IMR-90 (cell line): ENCODE measurements around the gene SLC25A19. TPM values are rescaled to one million over a fixed set of nuclear protein-coding genes. Genes with fewer than 3 reads are reported as not detected.

Source experiments
- ATAC-seq: fragments of 200-7000 bp; cut with Tn5 transposase; 2 replicates; pipeline ENCODE4 v1.9.1; 2020; ENCODE audit warnings: low read depth, mild to moderate bottlenecking, moderate library complexity
- BruUV-seq: library from RNA; stranded (reverse); fragments of 400-500 nt; replicated peaks from 2 replicates; lab custom pipeline; 2021; lab: Mats Ljungman, UMichigan
- CTCF ChIA-PET: fragments of 300-600 bp; formaldehyde crosslinking; extraction: SDS; loops from one replicate; lab custom pipeline; 2021; ENCODE audit warnings: antibody characterized with exemption; lab: Yijun Ruan, JAX
- POLR2A ChIA-PET: fragments of 300-600 bp; sonication (Branson Sonifier 250); formaldehyde crosslinking; loops from one replicate; lab custom pipeline; 2022; ENCODE audit warnings: antibody characterized with exemption; ENCODE audit not compliant: unreplicated experiment; lab: Charles Lee
- DNase-seq: peaks from one replicate; pipeline ENCODE4 v3.0.0; 2013
- H2AFZ ChIP-seq: replicated peaks from 2 replicates; pipeline ENCODE3; 2013; ENCODE audit warnings: low read length, mild to moderate bottlenecking; ENCODE audit not compliant: poor library complexity
- H2AK5ac ChIP-seq: 2 replicates; pipeline ENCODE4 v1.6.1; 2013; ENCODE audit warnings: low read depth, low read length, inconsistent platforms
- H2AK9ac ChIP-seq: replicated peaks from 2 replicates; pipeline ENCODE3; 2013; ENCODE audit warnings: mild to moderate bottlenecking, low read depth, low read length, moderate library complexity; ENCODE audit not compliant: poor library complexity
- H2BK120ac ChIP-seq: 2 replicates; pipeline ENCODE4 v1.6.1; 2013; ENCODE audit warnings: low read depth, low read length, inconsistent platforms
- H2BK15ac ChIP-seq: 3 replicates; pipeline ENCODE4 v1.6.1; 2013; ENCODE audit warnings: low read depth, low read length, inconsistent platforms
- H2BK20ac ChIP-seq: 2 replicates; pipeline ENCODE4 v1.6.1; 2013; ENCODE audit warnings: low read depth, mild to moderate bottlenecking, inconsistent platforms, low read length, moderate library complexity
- H2BK5ac ChIP-seq: 2 replicates; pipeline ENCODE4 v1.6.1; 2013; ENCODE audit warnings: mild to moderate bottlenecking, low read depth, low read length, inconsistent platforms; ENCODE audit not compliant: poor library complexity, severe bottlenecking
- H3K14ac ChIP-seq: replicated peaks from 2 replicates; pipeline ENCODE4 v1.6.1; 2013; ENCODE audit warnings: low read depth, low read length, inconsistent platforms
- H3K18ac ChIP-seq: 2 replicates; pipeline ENCODE4 v1.6.1; 2013; ENCODE audit warnings: low read depth, low read length, control low read depth
- H3K23ac ChIP-seq: 2 replicates; pipeline ENCODE4 v1.6.1; 2013; ENCODE audit warnings: low read depth, low read length, inconsistent platforms
- H3K27ac ChIP-seq: 2 replicates; pipeline ENCODE4 v1.5.1; 2013; ENCODE audit warnings: mild to moderate bottlenecking, control low read depth, low read length; ENCODE audit not compliant: insufficient read depth
- H3K27me3 ChIP-seq: 2 replicates; pipeline ENCODE4 v1.6.1; 2013; ENCODE audit warnings: low read length; ENCODE audit not compliant: control insufficient read depth, insufficient read depth
- H3K36me3 ChIP-seq: 2 replicates; pipeline ENCODE4 v1.6.1; 2013; ENCODE audit warnings: low read length, mixed read lengths; ENCODE audit not compliant: control insufficient read depth, insufficient read depth
- H3K4ac ChIP-seq: 2 replicates; pipeline ENCODE4 v1.6.1; 2013; ENCODE audit warnings: low read depth, low read length, inconsistent platforms
- H3K4me1 ChIP-seq: 2 replicates; pipeline ENCODE4 v1.6.1; 2013; ENCODE audit warnings: low read length, mixed read lengths; ENCODE audit not compliant: control insufficient read depth, insufficient read depth
- H3K4me2 ChIP-seq: 2 replicates; pipeline ENCODE4 v1.6.1; 2013; ENCODE audit warnings: low read depth, mild to moderate bottlenecking, control low read depth, low read length, moderate library complexity
- H3K4me3 ChIP-seq: 2 replicates; pipeline ENCODE4 v1.5.1; 2013; ENCODE audit warnings: low read depth, mild to moderate bottlenecking, control low read depth, low read length, moderate library complexity; ENCODE audit not compliant: insufficient read depth
- H3K56ac ChIP-seq: 2 replicates; pipeline ENCODE4 v1.6.1; 2013; ENCODE audit warnings: low read length, inconsistent platforms; ENCODE audit not compliant: insufficient read depth; ENCODE audit errors: extremely low read depth
- H3K79me1 ChIP-seq, 2 experiments: 2 replicates each; pipeline ENCODE4 v1.6.1; 2013; ENCODE audit warnings: low read length in 2 of 2, inconsistent platforms in 1 of 2, low read depth in 1 of 2
- H3K9ac ChIP-seq: 2 replicates; pipeline ENCODE4 v1.6.1; 2013; ENCODE audit warnings: low read depth, low read length, control low read depth
- H3K9me1 ChIP-seq: 2 replicates; pipeline ENCODE4 v1.6.1; 2013; ENCODE audit warnings: low read length, inconsistent platforms; ENCODE audit not compliant: insufficient read depth
- H3K9me3 ChIP-seq: 2 replicates; pipeline ENCODE4 v1.6.1; 2013; ENCODE audit warnings: low read length; ENCODE audit not compliant: control insufficient read depth, insufficient read depth
- H4K20me1 ChIP-seq: 2 replicates; pipeline ENCODE4 v1.6.1; 2013; ENCODE audit warnings: low read length, inconsistent platforms; ENCODE audit not compliant: insufficient read depth
- H4K5ac ChIP-seq: 2 replicates; pipeline ENCODE4 v1.6.1; 2013; ENCODE audit warnings: mild to moderate bottlenecking, low read depth, low read length, control low read depth
- H4K8ac ChIP-seq, 2 experiments: 2 replicates each; pipeline ENCODE4 v1.6.1; 2013; ENCODE audit warnings: low read depth in 2 of 2, low read length in 2 of 2, control low read depth in 1 of 2, inconsistent platforms in 1 of 2
- H4K91ac ChIP-seq: 2 replicates; pipeline ENCODE4 v1.6.1; 2013; ENCODE audit warnings: low read depth, low read length, inconsistent platforms; ENCODE audit not compliant: insufficient read depth
- NFE2L2 ChIP-seq: fragments of 150-350 bp; IDR thresholded peaks from 2 replicates; pipeline ENCODE4 v1.6.1; 2016; ENCODE audit warnings: low read depth, mild to moderate bottlenecking, low read length
- WGBS, 2 experiments: methylation state at CpG; one replicate each; pipeline versions ENCODE4 v1.1.5 to v1.1.7; 2013; ENCODE audit warnings: missing lambda C conversion rate in 2 of 2; ENCODE audit not compliant: insufficient read length in 1 of 2; ENCODE audit errors: extremely low coverage in 2 of 2; 5-methylcytosine and 5-hydroxymethylcytosine counted together
- dilution Hi-C: fragments of 300-500 bp; cut with HindIII; formaldehyde crosslinking; loops from one replicate; pipeline ENCODE4 v1.14.3; 2018; ENCODE audit warnings: low sequenced_read_pairs; ENCODE audit not compliant: unreplicated experiment
- in situ Hi-C: fragments of 300-500 bp; cut with MboI; formaldehyde crosslinking; loops from 3 replicates; pipeline ENCODE4 v1.14.3; 2019; ENCODE audit warnings: low sequenced_read_pairs, inconsistent platforms, mixed read lengths
- intact Hi-C: fragments of 100-400 bp; cut with micrococcal nuclease; formaldehyde crosslinking; loops from 2 replicates; pipeline ENCODE4 v1.10.0; 2022
- polyA plus RNA-seq, 3 experiments: library from polyadenylated mRNA; depleted of rRNA; stranded (reverse); fragments of >200 nt; gene quantifications; 2 replicates each; pipeline ENCODE4 v1.2.3, GENCODE V29; 2012; ENCODE audit warnings: low replicate concordance in 1 of 3
- total RNA-seq: library from RNA; depleted of rRNA; stranded (reverse); fragments of >200 nt; gene quantifications from 2 replicates; pipeline ENCODE4 v1.2.3, GENCODE V29; 2012

Gene SLC25A19
- total and polyA plus RNA-seq, 2 of the 4 experiments (the other 2 are of a cell fraction): 9.1 to 9.2 TPM

- Histone ChIP-seq H4K20me1 (no peaks in the 10 kb centered on the region), H3K4me3 (no peak overlapping the region), H4K8ac (no peak overlapping the region), H2AFZ (no peak overlapping the region), H3K9ac (no peak overlapping the region), H3K36me3 (peaks cover 3% of the 10 kb centered on the region; the same call in 1 of the 2 replicates), H4K91ac (no peak overlapping the region), H2AK5ac (no peak overlapping the region), H4K5ac (no peak overlapping the region), H3K27ac (no peak overlapping the region), H2AK9ac (peak overlapping the region; percentile 1), H3K9me3 (no peaks in the 10 kb centered on the region), H3K23ac (no peak overlapping the region), H2BK5ac (no peak overlapping the region), H3K9me1 (peaks cover 4% of the 10 kb centered on the region; the same call in 1 of the 2 replicates), H2BK20ac (no peak overlapping the region), H2BK120ac (no peak overlapping the region), H3K18ac (no peak overlapping the region), H3K4me1 (no peaks in the 10 kb centered on the region), H3K27me3 (no peaks in the 10 kb centered on the region), H3K79me1 (peaks cover 0 to 13% of the 10 kb centered on the region in 2 experiments; a peak in 1 of 4 replicates), H3K56ac (no peak overlapping the region), H3K4me2 (peak overlapping the region; percentile 82; the same call in 1 of the 2 replicates), H3K14ac (no peak overlapping the region), H3K4ac (no peak overlapping the region), H2BK15ac (no peak overlapping the region)
- intact Hi-C loops: no loop called here
- no CpG with 5 or more reads among the region's 2 CpGs for WGBS, 2 experiments
- in situ Hi-C loops: no loop called here
- ChIA-PET CTCF (interaction anchor here (1.2 to 1.7 kb wide), 4 partner anchors 8 to 105 kb away, joined by 4 to 15 read pairs (median 5); partner anchors contain the start of gene MIF4GD), POLR2A (no interaction called here)
- ATAC-seq (no peak), DNase-seq (no peak)
- TF ChIP-seq NFE2L2: no peak
- dilution Hi-C loops: no loop called here
- no TSS peak for BruUV-seq
Measured at GRCh38 chr17:75288359-75288758, 874 bp downstream of the SLC25A19 start.
